ENCODE measurements around the gene BCR.

DNA sequence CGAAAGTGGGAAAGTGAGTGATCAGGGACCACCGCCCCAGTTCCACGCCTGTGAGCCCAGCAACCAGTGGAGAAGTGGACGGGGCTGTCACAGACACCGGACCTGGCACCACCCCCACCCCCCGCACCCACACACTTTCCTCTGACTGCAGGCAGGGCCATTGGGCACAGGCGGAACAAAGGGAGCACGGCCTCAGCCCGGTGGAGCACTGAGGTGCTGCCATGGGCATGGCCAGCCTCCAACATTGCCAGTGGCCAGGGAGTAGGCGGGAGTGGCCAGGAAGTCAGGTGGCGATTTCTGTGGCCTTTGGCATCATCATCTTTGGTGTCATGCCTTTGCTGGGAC is 78.5 kb downstream of the BCR start:
- TF ChIP-seq, protein P1, sequence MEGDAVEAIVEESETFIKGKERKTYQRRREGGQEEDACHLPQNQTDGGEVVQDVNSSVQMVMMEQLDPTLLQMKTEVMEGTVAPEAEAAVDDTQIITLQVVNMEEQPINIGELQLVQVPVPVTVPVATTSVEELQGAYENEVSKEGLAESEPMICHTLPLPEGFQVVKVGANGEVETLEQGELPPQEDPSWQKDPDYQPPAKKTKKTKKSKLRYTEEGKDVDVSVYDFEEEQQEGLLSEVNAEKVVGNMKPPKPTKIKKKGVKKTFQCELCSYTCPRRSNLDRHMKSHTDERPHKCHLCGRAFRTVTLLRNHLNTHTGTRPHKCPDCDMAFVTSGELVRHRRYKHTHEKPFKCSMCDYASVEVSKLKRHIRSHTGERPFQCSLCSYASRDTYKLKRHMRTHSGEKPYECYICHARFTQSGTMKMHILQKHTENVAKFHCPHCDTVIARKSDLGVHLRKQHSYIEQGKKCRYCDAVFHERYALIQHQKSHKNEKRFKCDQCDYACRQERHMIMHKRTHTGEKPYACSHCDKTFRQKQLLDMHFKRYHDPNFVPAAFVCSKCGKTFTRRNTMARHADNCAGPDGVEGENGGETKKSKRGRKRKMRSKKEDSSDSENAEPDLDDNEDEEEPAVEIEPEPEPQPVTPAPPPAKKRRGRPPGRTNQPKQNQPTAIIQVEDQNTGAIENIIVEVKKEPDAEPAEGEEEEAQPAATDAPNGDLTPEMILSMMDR (IDR thresholded peaks at IDR 0.05), result no peak
- TF ChIP-seq POLR2A (IDR thresholded peaks at IDR 0.05), result no peak
